ENCODE results near the gene ARRDC2.

ARRDC2 gene

DNA sequence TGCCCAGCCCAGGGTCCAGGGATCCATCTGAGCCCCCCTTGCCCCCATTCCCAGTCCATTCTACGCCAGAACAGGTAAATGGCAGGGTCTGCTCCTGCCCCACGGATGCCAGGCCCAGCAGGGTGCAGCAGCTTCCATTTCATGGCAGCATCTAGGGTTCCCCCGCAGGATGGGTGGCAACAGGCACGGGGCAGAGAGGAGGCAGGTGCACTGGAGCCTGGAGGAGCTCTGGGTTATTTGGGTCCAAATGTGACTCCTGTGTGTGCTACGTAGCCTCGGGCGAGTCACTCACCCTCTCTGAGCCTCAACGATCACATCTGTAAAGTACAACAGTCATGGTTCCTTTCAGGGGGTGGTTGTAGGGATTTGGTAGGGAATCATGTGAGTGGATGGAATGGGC lies 51.3 kb downstream of the ARRDC2 start:
- no peak for DNase-seq

DNA sequence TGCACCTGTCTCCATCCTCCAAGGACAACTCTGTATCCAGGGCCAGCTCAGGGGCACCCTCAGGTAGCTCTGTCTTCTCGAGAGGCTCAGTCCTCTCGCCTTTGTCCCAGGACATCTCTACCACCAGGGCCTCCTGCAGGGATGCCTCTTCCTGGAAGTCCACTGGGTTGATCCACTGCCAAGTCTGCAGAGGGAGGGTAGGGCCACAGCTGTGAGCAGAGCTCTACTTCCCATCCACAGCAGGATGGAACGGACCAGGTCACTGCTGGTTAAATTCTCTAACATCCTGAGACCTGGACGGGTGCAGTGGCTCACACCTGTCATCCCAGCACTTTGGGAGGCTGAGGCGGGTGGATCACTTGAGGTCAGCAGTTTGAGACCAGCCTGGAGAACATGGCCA lies 51.9 kb downstream of the ARRDC2 start:
- DNase-seq, result no peak

- no peak for DNase-seq
Measured at GRCh38 chr19:18060472-18060871, 52.5 kb downstream of the ARRDC2 start.

DNA sequence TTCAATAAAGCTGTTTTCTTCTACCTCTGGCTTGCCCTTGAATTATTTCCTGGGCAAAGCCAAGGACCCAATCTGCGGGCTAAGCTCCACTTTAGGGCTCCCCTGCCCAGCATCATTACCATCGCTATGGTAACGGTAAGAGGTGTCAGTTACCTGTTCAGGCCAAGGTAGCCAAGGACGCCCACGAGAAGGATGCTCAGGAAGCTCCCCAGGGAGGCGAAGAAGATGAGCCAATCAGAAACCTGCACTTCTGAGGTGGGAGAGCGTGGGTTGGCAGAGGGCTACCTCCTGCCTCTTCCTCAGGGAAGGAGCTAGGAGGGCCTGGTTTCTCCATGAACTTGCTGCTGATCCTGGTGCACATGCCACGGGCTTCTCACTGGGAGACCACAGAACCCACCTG lies 54.1 kb downstream of the ARRDC2 start:
- no peak for DNase-seq

DNA sequence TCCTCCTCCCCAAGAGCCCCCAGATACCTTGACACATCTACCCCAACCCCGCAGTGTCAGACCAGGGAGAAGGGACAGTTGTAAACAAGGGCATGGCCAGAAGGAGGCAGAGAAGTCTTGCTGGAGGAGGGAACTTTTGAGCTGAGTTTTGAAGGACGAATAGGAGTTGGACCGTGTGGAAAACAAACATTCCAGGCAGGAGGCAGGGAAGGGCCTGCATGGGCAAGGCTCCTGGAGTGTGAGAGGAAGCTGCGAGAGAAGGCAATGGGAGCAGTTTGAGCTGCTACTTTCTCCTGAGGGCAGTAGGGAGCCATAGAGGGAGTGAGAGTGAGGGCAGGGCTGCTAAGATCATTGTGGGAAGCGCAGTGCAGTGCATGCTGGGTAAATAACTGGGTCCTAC lies 55.5 kb downstream of the ARRDC2 start:
- DNase-seq, result no peak

Data from fibroblast of skin of right biceps (primary cell).